Testis (tissue), 2 donors: Measurements from ENCODE around the gene GREB1.

ENCODE experiments used
- CTCF ChIP-seq, 3 experiments: fragments of 450-650 bp in 2 of 3; fragments of 200-600 bp in 1 of 3; sonication (generic) in 1 of 3; IDR thresholded peaks; one replicate each; pipeline ENCODE4 v1.5.1; 2016 to 2019; ENCODE audit warnings: antibody characterized with exemption in 3 of 3, mild to moderate bottlenecking in 2 of 3, moderate library complexity in 1 of 3
- POLR2A ChIP-seq: fragments of 450-650 bp; IDR thresholded peaks from one replicate; pipeline ENCODE4 v1.6.1; 2017; ENCODE audit warnings: antibody characterized with exemption, mild to moderate bottlenecking, moderate library complexity

- TF ChIP-seq POLR2A (no peak), CTCF (IDR thresholded peaks at IDR 0.05) (no peak)
These were observed 81.4 kb downstream of the GREB1 start for GRCh38 chr2:11615209-11615608.
